ENCODE results near the gene LIN7A.

LIN7A gene

GRCh38 chr12:80829767-80830166 is 108.0 kb downstream of the LIN7A start:
- no peak for DNase-seq (ENCODE audit: low read depth in 2 of 2)
- no peak overlapping the region for H3K4me3 ChIP-seq (replicated peaks in 1 of 2; ENCODE audit: low read depth in 2 of 2, low read length in 2 of 2)
- TF ChIP-seq CTCF (IDR thresholded peaks at IDR 0.05; ENCODE audit: low read depth, low read length), result no peak

- H3K4me3 ChIP-seq (replicated peaks in 1 of 2; ENCODE audit: low read depth in 2 of 2, low read length in 2 of 2), result no peak overlapping the region
- DNase-seq (ENCODE audit: low read depth in 2 of 2), result no peak
- no peak for TF ChIP-seq CTCF (IDR thresholded peaks at IDR 0.05; ENCODE audit: low read depth, low read length)
Measured at GRCh38 chr12:80825506-80825905, 112.2 kb downstream of the LIN7A start.

- no peak for DNase-seq (ENCODE audit: low read depth in 2 of 2)
- TF ChIP-seq CTCF (IDR thresholded peaks at IDR 0.05; ENCODE audit: low read depth, low read length), result no peak
- H3K4me3 ChIP-seq (replicated peaks in 1 of 2; ENCODE audit: low read depth in 2 of 2, low read length in 2 of 2), result no peak overlapping the region
Measured at GRCh38 chr12:80823393-80823792, 114.3 kb downstream of the LIN7A start.

- no peak for DNase-seq (ENCODE audit: low read depth in 2 of 2)
- TF ChIP-seq CTCF (IDR thresholded peaks at IDR 0.05; ENCODE audit: low read depth, low read length), result no peak
- H3K4me3 ChIP-seq (replicated peaks in 1 of 2; ENCODE audit: low read depth in 2 of 2, low read length in 2 of 2), result no peak overlapping the region
Measured at GRCh38 chr12:80821513-80822000, 116.2 kb downstream of the LIN7A start.

- H3K4me3 ChIP-seq (replicated peaks in 1 of 2; ENCODE audit: low read depth in 2 of 2, low read length in 2 of 2), result no peak overlapping the region
- TF ChIP-seq CTCF (IDR thresholded peaks at IDR 0.05; ENCODE audit: low read depth, low read length), result no peak
- no peak for DNase-seq (ENCODE audit: low read depth in 2 of 2)
Measured at GRCh38 chr12:80818878-80819277, 118.9 kb downstream of the LIN7A start.

GRCh38 chr12:80815351-80815750 is 122.4 kb downstream of the LIN7A start:
- H3K4me3 ChIP-seq (replicated peaks in 1 of 2; ENCODE audit: low read depth in 2 of 2, low read length in 2 of 2), result no peak overlapping the region
- TF ChIP-seq CTCF (IDR thresholded peaks at IDR 0.05; ENCODE audit: low read depth, low read length), result no peak
- DNase-seq (ENCODE audit: low read depth in 2 of 2), result no peak

- H3K4me3 ChIP-seq (replicated peaks in 1 of 2; ENCODE audit: low read depth in 2 of 2, low read length in 2 of 2), result no peak overlapping the region
- DNase-seq (ENCODE audit: low read depth in 2 of 2), result no peak
- TF ChIP-seq CTCF (IDR thresholded peaks at IDR 0.05; ENCODE audit: low read depth, low read length), result no peak
Measured at GRCh38 chr12:80814453-80814852, 123.3 kb downstream of the LIN7A start.

Measured in cardiac fibroblast (primary cell).